GM23338 (cell line): Measurements from ENCODE around the gene IHH. TPM values are rescaled to one million over a fixed set of nuclear protein-coding genes. Genes with fewer than 3 reads are reported as not detected.

ENCODE experiments used
- ATAC-seq: fragments of 200-7000 bp; cut with Tn5 transposase; 3 replicates; pipeline ENCODE4 v1.9.1; 2020
- DNase-seq: peaks from one replicate; pipeline ENCODE4 v3.0.0-alpha.2; 2015; ENCODE audit warnings: low spot score
- H2AFZ ChIP-seq: fragments of 200-600 bp; sonication (generic); 2 replicates; pipeline ENCODE4 v1.8.0; 2016; ENCODE audit warnings: antibody characterized with exemption, mild to moderate bottlenecking, moderate library complexity
- H3F3A ChIP-seq: fragments of 200-600 bp; sonication (generic); replicated peaks from 2 replicates; pipeline ENCODE4 v1.8.0; 2017; ENCODE audit warnings: antibody characterized with exemption, mixed run types, low read depth
- H3K27ac ChIP-seq: fragments of 200-600 bp; sonication (generic); 2 replicates; pipeline ENCODE4 v1.6.1; 2016; ENCODE audit warnings: low read depth
- H3K27me3 ChIP-seq: fragments of 200-600 bp; sonication (generic); 2 replicates; pipeline ENCODE4 v1.8.0; 2016; ENCODE audit warnings: mild to moderate bottlenecking, mixed run types, moderate library complexity; ENCODE audit not compliant: insufficient read depth
- H3K36me3 ChIP-seq: fragments of 200-600 bp; sonication (generic); 2 replicates; pipeline ENCODE4 v1.8.0; 2016; ENCODE audit warnings: mild to moderate bottlenecking; ENCODE audit not compliant: insufficient read depth
- H3K4me1 ChIP-seq: fragments of 200-600 bp; sonication (generic); 2 replicates; pipeline ENCODE4 v1.8.0; 2016; ENCODE audit warnings: mild to moderate bottlenecking, moderate library complexity; ENCODE audit not compliant: insufficient read depth
- H3K4me2 ChIP-seq: fragments of 200-600 bp; sonication (generic); 2 replicates; pipeline ENCODE4 v1.7.1; 2017; ENCODE audit warnings: mixed run types
- H3K4me3 ChIP-seq: fragments of 200-600 bp; sonication (generic); 2 replicates; pipeline ENCODE4 v1.6.1; 2016; ENCODE audit warnings: mixed run types
- H3K79me2 ChIP-seq: fragments of 200-600 bp; sonication (generic); replicated peaks from 2 replicates; pipeline ENCODE4 v1.8.0; 2017; ENCODE audit warnings: mild to moderate bottlenecking; ENCODE audit not compliant: insufficient read depth
- H3K9me2 ChIP-seq: fragments of 200-600 bp; sonication (generic); 2 replicates; pipeline ENCODE4 v1.8.0; 2017; ENCODE audit not compliant: insufficient read depth
- H4K20me1 ChIP-seq: fragments of 200-600 bp; sonication (generic); replicated peaks from 2 replicates; pipeline ENCODE4 v1.8.0; 2017; ENCODE audit warnings: mild to moderate bottlenecking; ENCODE audit not compliant: insufficient read depth
- H3K27ac Mint-ChIP-seq: 2 replicates; pipeline ENCODE4 v1.8.0; 2020; ENCODE audit warnings: inconsistent platforms, mild to moderate bottlenecking, moderate library complexity, mixed read lengths
- H3K27me3 Mint-ChIP-seq: 3 replicates; pipeline ENCODE4 v1.8.0; 2022; ENCODE audit warnings: low read depth, mild to moderate bottlenecking, moderate library complexity, mixed read lengths, inconsistent platforms; ENCODE audit not compliant: insufficient read depth, poor library complexity
- H3K36me3 Mint-ChIP-seq: 3 replicates; pipeline ENCODE4 v1.8.0; 2021; ENCODE audit warnings: low read depth, mild to moderate bottlenecking, inconsistent platforms, moderate library complexity, mixed read lengths
- H3K4me1 Mint-ChIP-seq: 3 replicates; pipeline ENCODE4 v1.8.0; 2020; ENCODE audit warnings: mild to moderate bottlenecking, inconsistent platforms, mixed read lengths
- H3K4me3 Mint-ChIP-seq: 3 replicates; pipeline ENCODE4 v1.8.0; 2021; ENCODE audit warnings: moderate library complexity, mild to moderate bottlenecking, inconsistent platforms, mixed read lengths
- H3K9me3 Mint-ChIP-seq: 3 replicates; pipeline ENCODE4 v1.8.0; 2020; ENCODE audit warnings: moderate library complexity, mild to moderate bottlenecking, inconsistent platforms, mixed read lengths
- CREB1 ChIP-seq: fragments of 250-450 bp; sonication (Bioruptor Pico); IDR thresholded peaks from 2 replicates; pipeline ENCODE4 v1.5.0; 2020; ENCODE audit warnings: low read depth, mild to moderate bottlenecking, moderate library complexity
- EZH2 ChIP-seq: fragments of 200-600 bp; sonication (generic); IDR thresholded peaks from one replicate; pipeline ENCODE4 v1.8.0; 2017; ENCODE audit warnings: antibody characterized with exemption, mild to moderate bottlenecking, low read depth; ENCODE audit not compliant: unreplicated experiment
- EZH2phosphoT487 ChIP-seq: fragments of 200-600 bp; sonication (generic); IDR thresholded peaks from one replicate; pipeline ENCODE4 v1.8.1; 2018; ENCODE audit warnings: antibody characterized with exemption; ENCODE audit not compliant: unreplicated experiment
- NANOG ChIP-seq: IDR thresholded peaks from 2 replicates; pipeline ENCODE4 v1.6.1; 2016; ENCODE audit warnings: antibody characterized with exemption, borderline replicate concordance
- POLR2AphosphoS5 ChIP-seq: IDR thresholded peaks from 2 replicates; pipeline ENCODE4 v1.6.1; 2016; ENCODE audit warnings: antibody characterized with exemption, low read depth
- STAT1 ChIP-seq: IDR thresholded peaks from one replicate; pipeline ENCODE4 v1.6.1; 2016; ENCODE audit warnings: antibody characterized with exemption; ENCODE audit not compliant: unreplicated experiment
- ZNF114 ChIP-seq: fragments of 250-450 bp; sonication (Bioruptor Pico); IDR thresholded peaks from 2 replicates; pipeline ENCODE4 v1.5.0; 2020; ENCODE audit warnings: mild to moderate bottlenecking, moderate library complexity
- ZNF331 ChIP-seq: fragments of 250-450 bp; sonication (Bioruptor Pico); IDR thresholded peaks from 2 replicates; pipeline ENCODE4 v1.5.0; 2020; ENCODE audit warnings: low read depth, mild to moderate bottlenecking, moderate library complexity
- polyA plus RNA-seq: library from polyadenylated mRNA; unstranded; fragments of >200 nt; fragmentation: Nextera tagmentation; extraction: Ambion mirVana; gene quantifications from 2 replicates; pipeline ENCODE4 v1.2.1, GENCODE V29; 2016
- total RNA-seq: library from RNA; depleted of rRNA; stranded (reverse); fragments of >200 nt; shearing (Covaris generic); gene quantifications from 2 replicates; pipeline ENCODE4 v1.2.3, GENCODE V29; 2014
- TF ChIP-seq, protein P1 (sequence below): fragments of 250-450 bp; sonication (Bioruptor Pico); IDR thresholded peaks from 2 replicates; pipeline ENCODE4 v1.5.0; 2020; ENCODE audit warnings: mild to moderate bottlenecking, moderate library complexity
- TF ChIP-seq, protein P2 (sequence below): IDR thresholded peaks from 2 replicates; pipeline ENCODE4 v1.6.1; 2016; ENCODE audit warnings: antibody characterized with exemption
- TF ChIP-seq, protein P3 (sequence below): IDR thresholded peaks from one replicate; pipeline ENCODE4 v1.6.1; 2018; ENCODE audit warnings: antibody characterized with exemption; ENCODE audit not compliant: unreplicated experiment

IHH gene
- total and polyA plus RNA-seq, 2 experiments from 2014 or later: not detected

DNA sequence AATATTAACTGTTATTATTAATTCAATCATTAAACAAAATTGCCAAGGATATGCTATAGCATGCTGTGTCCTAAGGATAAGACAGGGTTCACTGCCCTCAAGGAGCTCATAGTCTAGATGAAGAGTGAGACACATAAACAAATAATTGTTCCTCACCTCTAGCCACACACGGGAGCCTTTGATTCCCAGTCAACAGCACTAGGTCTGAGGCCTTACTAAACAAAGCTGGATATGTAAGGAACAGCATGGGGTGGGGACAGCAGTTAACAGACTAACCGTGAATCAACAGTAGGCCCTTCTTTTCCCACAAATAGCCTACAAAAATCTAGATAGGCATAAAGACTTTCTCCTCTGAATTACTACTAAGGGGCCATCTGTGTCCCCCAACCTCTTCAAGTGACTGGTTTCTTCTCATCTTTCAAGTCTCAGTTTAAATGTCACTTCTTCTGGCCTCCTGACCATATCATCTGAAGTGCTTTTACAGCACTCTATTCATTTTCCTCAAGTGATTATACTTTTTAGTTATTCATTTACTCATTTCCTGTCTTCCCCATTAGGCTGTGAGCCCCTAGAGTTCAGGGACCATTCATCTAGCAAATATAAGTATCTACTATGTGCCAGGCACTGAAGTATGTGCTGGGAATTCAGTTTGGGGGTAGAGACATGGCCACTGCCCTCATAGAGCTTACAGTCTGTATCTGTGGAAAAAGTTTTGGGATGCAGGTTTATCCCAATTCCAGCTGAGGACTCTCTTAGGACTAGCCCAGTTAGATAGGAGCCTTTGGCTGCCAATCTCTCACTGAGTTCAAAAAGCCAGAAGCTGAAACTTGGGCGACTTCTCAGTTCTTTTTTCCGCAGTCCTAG, 29.9 kb upstream of the IHH start:
- Mint-ChIP-seq H3K9me3 (no peaks in the 10 kb centered on the region), H3K4me1 (peaks cover 32% of the 10 kb centered on the region), H3K27me3 (peaks cover 5% of the 10 kb centered on the region), H3K4me3 (no peak overlapping the region), H3K27ac (no peak overlapping the region), H3K36me3 (no peaks in the 10 kb centered on the region)
- peaks cover 10% of the 10 kb centered on the region for H3K4me1 ChIP-seq
- no peak overlapping the region for H3K4me2 ChIP-seq
- H3K4me3 ChIP-seq: no peak overlapping the region
- H3F3A ChIP-seq: no peaks in the 10 kb centered on the region
- no peak overlapping the region for H2AFZ ChIP-seq
- no peaks in the 10 kb centered on the region for H3K79me2 ChIP-seq
- H3K36me3 ChIP-seq: no peaks in the 10 kb centered on the region
- H4K20me1 ChIP-seq: peaks cover 6% of the 10 kb centered on the region; the same call in 1 of the 2 replicates
- no peak for DNase-seq
- no peaks in the 10 kb centered on the region for H3K27me3 ChIP-seq
- TF ChIP-seq EZH2: no peak
- TF ChIP-seq CREB1: no peak
- TF ChIP-seq, protein P1, sequence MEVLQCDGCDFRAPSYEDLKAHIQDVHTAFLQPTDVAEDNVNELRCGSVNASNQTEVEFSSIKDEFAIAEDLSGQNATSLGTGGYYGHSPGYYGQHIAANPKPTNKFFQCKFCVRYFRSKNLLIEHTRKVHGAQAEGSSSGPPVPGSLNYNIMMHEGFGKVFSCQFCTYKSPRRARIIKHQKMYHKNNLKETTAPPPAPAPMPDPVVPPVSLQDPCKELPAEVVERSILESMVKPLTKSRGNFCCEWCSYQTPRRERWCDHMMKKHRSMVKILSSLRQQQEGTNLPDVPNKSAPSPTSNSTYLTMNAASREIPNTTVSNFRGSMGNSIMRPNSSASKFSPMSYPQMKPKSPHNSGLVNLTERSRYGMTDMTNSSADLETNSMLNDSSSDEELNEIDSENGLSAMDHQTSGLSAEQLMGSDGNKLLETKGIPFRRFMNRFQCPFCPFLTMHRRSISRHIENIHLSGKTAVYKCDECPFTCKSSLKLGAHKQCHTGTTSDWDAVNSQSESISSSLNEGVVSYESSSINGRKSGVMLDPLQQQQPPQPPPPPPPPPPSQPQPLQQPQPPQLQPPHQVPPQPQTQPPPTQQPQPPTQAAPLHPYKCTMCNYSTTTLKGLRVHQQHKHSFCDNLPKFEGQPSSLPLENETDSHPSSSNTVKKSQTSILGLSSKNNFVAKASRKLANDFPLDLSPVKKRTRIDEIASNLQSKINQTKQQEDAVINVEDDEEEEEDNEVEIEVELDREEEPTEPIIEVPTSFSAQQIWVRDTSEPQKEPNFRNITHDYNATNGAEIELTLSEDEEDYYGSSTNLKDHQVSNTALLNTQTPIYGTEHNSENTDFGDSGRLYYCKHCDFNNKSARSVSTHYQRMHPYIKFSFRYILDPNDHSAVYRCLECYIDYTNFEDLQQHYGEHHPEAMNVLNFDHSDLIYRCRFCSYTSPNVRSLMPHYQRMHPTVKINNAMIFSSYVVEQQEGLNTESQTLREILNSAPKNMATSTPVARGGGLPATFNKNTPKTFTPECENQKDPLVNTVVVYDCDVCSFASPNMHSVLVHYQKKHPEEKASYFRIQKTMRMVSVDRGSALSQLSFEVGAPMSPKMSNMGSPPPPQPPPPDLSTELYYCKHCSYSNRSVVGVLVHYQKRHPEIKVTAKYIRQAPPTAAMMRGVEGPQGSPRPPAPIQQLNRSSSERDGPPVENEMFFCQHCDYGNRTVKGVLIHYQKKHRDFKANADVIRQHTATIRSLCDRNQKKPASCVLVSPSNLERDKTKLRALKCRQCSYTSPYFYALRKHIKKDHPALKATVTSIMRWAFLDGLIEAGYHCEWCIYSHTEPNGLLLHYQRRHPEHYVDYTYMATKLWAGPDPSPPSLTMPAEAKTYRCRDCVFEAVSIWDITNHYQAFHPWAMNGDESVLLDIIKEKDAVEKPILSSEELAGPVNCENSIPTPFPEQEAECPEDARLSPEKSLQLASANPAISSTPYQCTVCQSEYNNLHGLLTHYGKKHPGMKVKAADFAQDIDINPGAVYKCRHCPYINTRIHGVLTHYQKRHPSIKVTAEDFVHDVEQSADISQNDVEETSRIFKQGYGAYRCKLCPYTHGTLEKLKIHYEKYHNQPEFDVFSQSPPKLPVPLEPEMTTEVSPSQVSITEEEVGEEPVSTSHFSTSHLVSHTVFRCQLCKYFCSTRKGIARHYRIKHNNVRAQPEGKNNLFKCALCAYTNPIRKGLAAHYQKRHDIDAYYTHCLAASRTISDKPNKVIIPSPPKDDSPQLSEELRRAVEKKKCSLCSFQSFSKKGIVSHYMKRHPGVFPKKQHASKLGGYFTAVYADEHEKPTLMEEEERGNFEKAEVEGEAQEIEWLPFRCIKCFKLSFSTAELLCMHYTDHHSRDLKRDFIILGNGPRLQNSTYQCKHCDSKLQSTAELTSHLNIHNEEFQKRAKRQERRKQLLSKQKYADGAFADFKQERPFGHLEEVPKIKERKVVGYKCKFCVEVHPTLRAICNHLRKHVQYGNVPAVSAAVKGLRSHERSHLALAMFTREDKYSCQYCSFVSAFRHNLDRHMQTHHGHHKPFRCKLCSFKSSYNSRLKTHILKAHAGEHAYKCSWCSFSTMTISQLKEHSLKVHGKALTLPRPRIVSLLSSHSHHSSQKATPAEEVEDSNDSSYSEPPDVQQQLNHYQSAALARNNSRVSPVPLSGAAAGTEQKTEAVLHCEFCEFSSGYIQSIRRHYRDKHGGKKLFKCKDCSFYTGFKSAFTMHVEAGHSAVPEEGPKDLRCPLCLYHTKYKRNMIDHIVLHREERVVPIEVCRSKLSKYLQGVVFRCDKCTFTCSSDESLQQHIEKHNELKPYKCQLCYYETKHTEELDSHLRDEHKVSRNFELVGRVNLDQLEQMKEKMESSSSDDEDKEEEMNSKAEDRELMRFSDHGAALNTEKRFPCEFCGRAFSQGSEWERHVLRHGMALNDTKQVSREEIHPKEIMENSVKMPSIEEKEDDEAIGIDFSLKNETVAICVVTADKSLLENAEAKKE: no peak
- no peak for TF ChIP-seq ZNF331
- no peak for TF ChIP-seq STAT1
- TF ChIP-seq, protein P2, sequence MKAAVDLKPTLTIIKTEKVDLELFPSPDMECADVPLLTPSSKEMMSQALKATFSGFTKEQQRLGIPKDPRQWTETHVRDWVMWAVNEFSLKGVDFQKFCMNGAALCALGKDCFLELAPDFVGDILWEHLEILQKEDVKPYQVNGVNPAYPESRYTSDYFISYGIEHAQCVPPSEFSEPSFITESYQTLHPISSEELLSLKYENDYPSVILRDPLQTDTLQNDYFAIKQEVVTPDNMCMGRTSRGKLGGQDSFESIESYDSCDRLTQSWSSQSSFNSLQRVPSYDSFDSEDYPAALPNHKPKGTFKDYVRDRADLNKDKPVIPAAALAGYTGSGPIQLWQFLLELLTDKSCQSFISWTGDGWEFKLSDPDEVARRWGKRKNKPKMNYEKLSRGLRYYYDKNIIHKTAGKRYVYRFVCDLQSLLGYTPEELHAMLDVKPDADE: no peak
- TF ChIP-seq POLR2AphosphoS5: no peak
- TF ChIP-seq ZNF114 (CRISPR knock-in tag): no peak
- TF ChIP-seq EZH2phosphoT487: no peak
- no peak for TF ChIP-seq NANOG
- TF ChIP-seq, protein P3, sequence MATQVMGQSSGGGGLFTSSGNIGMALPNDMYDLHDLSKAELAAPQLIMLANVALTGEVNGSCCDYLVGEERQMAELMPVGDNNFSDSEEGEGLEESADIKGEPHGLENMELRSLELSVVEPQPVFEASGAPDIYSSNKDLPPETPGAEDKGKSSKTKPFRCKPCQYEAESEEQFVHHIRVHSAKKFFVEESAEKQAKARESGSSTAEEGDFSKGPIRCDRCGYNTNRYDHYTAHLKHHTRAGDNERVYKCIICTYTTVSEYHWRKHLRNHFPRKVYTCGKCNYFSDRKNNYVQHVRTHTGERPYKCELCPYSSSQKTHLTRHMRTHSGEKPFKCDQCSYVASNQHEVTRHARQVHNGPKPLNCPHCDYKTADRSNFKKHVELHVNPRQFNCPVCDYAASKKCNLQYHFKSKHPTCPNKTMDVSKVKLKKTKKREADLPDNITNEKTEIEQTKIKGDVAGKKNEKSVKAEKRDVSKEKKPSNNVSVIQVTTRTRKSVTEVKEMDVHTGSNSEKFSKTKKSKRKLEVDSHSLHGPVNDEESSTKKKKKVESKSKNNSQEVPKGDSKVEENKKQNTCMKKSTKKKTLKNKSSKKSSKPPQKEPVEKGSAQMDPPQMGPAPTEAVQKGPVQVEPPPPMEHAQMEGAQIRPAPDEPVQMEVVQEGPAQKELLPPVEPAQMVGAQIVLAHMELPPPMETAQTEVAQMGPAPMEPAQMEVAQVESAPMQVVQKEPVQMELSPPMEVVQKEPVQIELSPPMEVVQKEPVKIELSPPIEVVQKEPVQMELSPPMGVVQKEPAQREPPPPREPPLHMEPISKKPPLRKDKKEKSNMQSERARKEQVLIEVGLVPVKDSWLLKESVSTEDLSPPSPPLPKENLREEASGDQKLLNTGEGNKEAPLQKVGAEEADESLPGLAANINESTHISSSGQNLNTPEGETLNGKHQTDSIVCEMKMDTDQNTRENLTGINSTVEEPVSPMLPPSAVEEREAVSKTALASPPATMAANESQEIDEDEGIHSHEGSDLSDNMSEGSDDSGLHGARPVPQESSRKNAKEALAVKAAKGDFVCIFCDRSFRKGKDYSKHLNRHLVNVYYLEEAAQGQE: no peak
- H3K27ac ChIP-seq: no peak overlapping the region
- H3K9me2 ChIP-seq: no peaks in the 10 kb centered on the region
- ATAC-seq: peak; percentile 43
